Left ventricle myocardium inferior (tissue), 1 donor: ENCODE results near the gene HS6ST3. TPM values are rescaled to one million over a fixed set of nuclear protein-coding genes. Genes with fewer than 3 reads are reported as not detected.

ENCODE experiments used
- DNase-seq: peaks from one replicate; pipeline ENCODE4 v3.0.0-alpha.2; 2020
- H3K27ac ChIP-seq: fragments of 200-600 bp; replicated peaks from 2 replicates; pipeline ENCODE4 v1.8.0; 2021
- H3K27me3 ChIP-seq: fragments of 200-600 bp; 2 replicates; pipeline ENCODE4 v1.8.0; 2021; ENCODE audit warnings: low read depth
- H3K36me3 ChIP-seq: fragments of 200-600 bp; 2 replicates; pipeline ENCODE4 v1.8.0; 2021
- H3K4me1 ChIP-seq: fragments of 200-600 bp; 2 replicates; pipeline ENCODE4 v1.8.0; 2021
- H3K4me3 ChIP-seq: fragments of 200-600 bp; 2 replicates; pipeline ENCODE4 v1.8.0; 2021; ENCODE audit warnings: mild to moderate bottlenecking, moderate library complexity
- H3K9me3 ChIP-seq: fragments of 200-600 bp; replicated peaks from 2 replicates; pipeline ENCODE4 v1.8.0; 2021
- CTCF ChIP-seq: fragments of 200-600 bp; IDR thresholded peaks from 2 replicates; pipeline ENCODE4 v1.8.0; 2021; ENCODE audit warnings: antibody characterized with exemption, mild to moderate bottlenecking, borderline replicate concordance
- intact Hi-C: fragments of 100-400 bp; cut with micrococcal nuclease; formaldehyde crosslinking; loops from one replicate; pipeline ENCODE4 v1.11.0; 2022
- total RNA-seq: library from RNA; stranded (reverse); fragmentation: NEBNext Ultra II Directional; extraction: Animal tissue kit (Norgen Biotek cat#: 25700); gene quantifications from one replicate; pipeline ENCODE4 v1.2.1, GENCODE V29; 2021
- donor health status: DM: no; HTN: yes; CAD: no; lungs with severe emphysema.

Gene HS6ST3
- total RNA-seq, 1 donor from 2014 or later = 2.0 TPM

GRCh38 chr13:96165840-96166239, 75.9 kb downstream of the HS6ST3 start:
- Histone ChIP-seq H3K36me3 (no peaks in the 10 kb centered on the region), H3K9me3 (no peaks in the 10 kb centered on the region), H3K27me3 (no peaks in the 10 kb centered on the region), H3K27ac (no peak overlapping the region), H3K4me3 (no peak overlapping the region), H3K4me1 (no peaks in the 10 kb centered on the region)
- TF ChIP-seq CTCF = no peak
- intact Hi-C loops = no loop called here
- DNase-seq = no peak

- no peak overlapping the region for H3K27ac ChIP-seq
- no peak overlapping the region for H3K4me3 ChIP-seq
- H3K27me3 ChIP-seq = no peaks in the 10 kb centered on the region
- H3K36me3 ChIP-seq = no peaks in the 10 kb centered on the region
- TF ChIP-seq CTCF = no peak
- no peaks in the 10 kb centered on the region for H3K4me1 ChIP-seq
- intact Hi-C loops = no loop called here
- no peaks in the 10 kb centered on the region for H3K9me3 ChIP-seq
- DNase-seq = no peak
Observed at GRCh38 chr13:96172066-96172465, 82.2 kb downstream of the HS6ST3 start.

GRCh38 chr13:96178759-96179158, 88.9 kb downstream of the HS6ST3 start:
- Histone ChIP-seq H3K4me1 (no peaks in the 10 kb centered on the region), H3K27me3 (no peaks in the 10 kb centered on the region), H3K9me3 (no peaks in the 10 kb centered on the region), H3K36me3 (no peaks in the 10 kb centered on the region), H3K27ac (no peak overlapping the region), H3K4me3 (no peak overlapping the region)
- no peak for DNase-seq
- intact Hi-C loops = no loop called here
- TF ChIP-seq CTCF = no peak

GRCh38 chr13:96179309-96179708, 89.4 kb downstream of the HS6ST3 start:
- no peak for TF ChIP-seq CTCF
- Histone ChIP-seq H3K4me3 (no peak overlapping the region), H3K27ac (no peak overlapping the region), H3K9me3 (no peaks in the 10 kb centered on the region), H3K4me1 (no peaks in the 10 kb centered on the region), H3K27me3 (no peaks in the 10 kb centered on the region), H3K36me3 (no peaks in the 10 kb centered on the region)
- no peak for DNase-seq
- intact Hi-C loops = no loop called here

GRCh38 chr13:96181911-96182310, 92.0 kb downstream of the HS6ST3 start:
- H3K4me1 ChIP-seq = no peaks in the 10 kb centered on the region
- H3K9me3 ChIP-seq = no peaks in the 10 kb centered on the region
- no peaks in the 10 kb centered on the region for H3K36me3 ChIP-seq
- intact Hi-C loops = no loop called here
- no peaks in the 10 kb centered on the region for H3K27me3 ChIP-seq
- no peak for DNase-seq
- H3K27ac ChIP-seq = no peak overlapping the region
- H3K4me3 ChIP-seq = no peak overlapping the region
- TF ChIP-seq CTCF = no peak

- intact Hi-C loops = no loop called here
- no peak for TF ChIP-seq CTCF
- Histone ChIP-seq H3K4me1 (no peaks in the 10 kb centered on the region), H3K36me3 (no peaks in the 10 kb centered on the region), H3K27me3 (no peaks in the 10 kb centered on the region), H3K27ac (no peak overlapping the region), H3K4me3 (no peak overlapping the region), H3K9me3 (no peaks in the 10 kb centered on the region)
- no peak for DNase-seq
Observed at GRCh38 chr13:96185818-96186217, 95.9 kb downstream of the HS6ST3 start.
